Mesenteric fat pad (tissue), 1 donor: ENCODE results near the gene TMC5. TPM values are rescaled to one million over a fixed set of nuclear protein-coding genes. Genes with fewer than 3 reads are reported as not detected.
"Not testable (repeated sequence)": the region's sequence is repeated elsewhere in the genome, so short reads cannot be mapped to it uniquely, and the experiment has no call there.

Experiments used
- DNase-seq: peaks from one replicate; pipeline ENCODE4 v3.0.0-alpha.2; 2020; ENCODE audit warnings: low spot score
- total RNA-seq: library from RNA; stranded (reverse); fragmentation: NEBNext Ultra II Directional; extraction: Animal tissue kit (Norgen Biotek cat#: 25700); gene quantifications from one replicate; pipeline ENCODE4 v1.2.1, GENCODE V29; 2021
- donor health status: DM: yes; HTN: yes; CAD: no.

TMC5 gene
- total RNA-seq, 1 donor from 2014 or later: 0.26 TPM

- no peak for DNase-seq
Measured at GRCh38 chr16:19528666-19529065, 111.0 kb downstream of the TMC5 start.

GRCh38 chr16:19532601-19533000, 114.9 kb downstream of the TMC5 start:
- DNase-seq: no peak

GRCh38 chr16:19540241-19540970, 122.7 kb downstream of the TMC5 start:
- DNase-seq: no peak

- no peak for DNase-seq
Measured at GRCh38 chr16:19542138-19542821, 124.6 kb downstream of the TMC5 start.

GRCh38 chr16:19543278-19543996, 125.8 kb downstream of the TMC5 start:
- DNase-seq: not testable (repeated sequence)

- no peak for DNase-seq
Measured at GRCh38 chr16:19548144-19548543, 130.5 kb downstream of the TMC5 start.

Other genes starting within 250 kb of the TMC5 start
- gene SYT17, start 249.6 kb upstream of the TMC5 start, total RNA-seq: 1.1 TPM
- not detected for gene CLEC19A, start 132.2 kb upstream of the TMC5 start, total RNA-seq
- 55.9 TPM for gene GDE1, start 104.2 kb downstream of the TMC5 start, total RNA-seq
- 12.7 TPM for gene CCP110, start 106.1 kb downstream of the TMC5 start, total RNA-seq
- 61.2 TPM for gene VPS35L, start 137.8 kb downstream of the TMC5 start, total RNA-seq